Bronchial epithelial cell (primary cell): ENCODE data around the gene PATL1. TPM values are rescaled to one million over a fixed set of nuclear protein-coding genes. Genes with fewer than 3 reads are reported as not detected.

Source experiments
- DNase-seq: peaks from one replicate; pipeline ENCODE4 v3.0.0-alpha.2; 2010; ENCODE audit warnings: low read depth
- FAIRE-seq: peaks from 2 replicates; lab custom pipeline; 2011; peaks lifted over from hg19 to GRCh38; lab: Jason Lieb, UNC
- H3K27me3 ChIP-seq: 2 replicates; pipeline ENCODE4 v1.5.1; 2011; ENCODE audit warnings: low read length; ENCODE audit not compliant: control insufficient read depth, insufficient read depth
- H3K36me3 ChIP-seq: 2 replicates; pipeline ENCODE4 v1.5.1; 2011; ENCODE audit warnings: low read length; ENCODE audit not compliant: control insufficient read depth, insufficient read depth
- H3K4me3 ChIP-seq: 2 replicates; pipeline ENCODE4 v1.5.1; 2011; ENCODE audit warnings: mild to moderate bottlenecking, low read depth, low read length, control low read depth
- CTCF ChIP-seq: IDR thresholded peaks from 2 replicates; pipeline ENCODE4 v1.5.1; 2011; ENCODE audit warnings: mild to moderate bottlenecking, moderate library complexity, low read length, control low read depth, inconsistent platforms; ENCODE audit not compliant: insufficient read depth, severe bottlenecking
- total RNA-seq: library from RNA; depleted of rRNA; stranded (reverse); fragments of >200 nt; gene quantifications from 2 replicates; pipeline ENCODE4 v1.2.1, GENCODE V29; 2014

The PATL1 gene
- total RNA-seq, 1 donor from 2014 or later: 3.7 TPM

GRCh38 chr11:59615637-59616395 lies 53.0 kb downstream of the PATL1 start, which contains the start of gene OSBP:
Gene OSBP (minus strand): TSS chr11:59615774. CDS start chr11:59615664, 110 bp downstream.
- FAIRE-seq: peak; percentile 99
- DNase-seq: peak; percentile 100
- TF ChIP-seq CTCF: no peak
- Histone ChIP-seq H3K4me3 (peak within 1 kb of the TSS; percentile 53), H3K27me3 (no peaks in the 10 kb centered on the region), H3K36me3 (no peaks in the 10 kb centered on the region)

GRCh38 chr11:59615120-59615636 lies 53.7 kb downstream of the PATL1 start:
- Histone ChIP-seq H3K4me3 (peak overlapping the region; percentile 53), H3K27me3 (no peaks in the 10 kb centered on the region), H3K36me3 (peaks cover 2% of the 10 kb centered on the region)
- DNase-seq: peak; percentile 54
- no peak for TF ChIP-seq CTCF
- FAIRE-seq: no peak

- no peaks in the 10 kb centered on the region for H3K27me3 ChIP-seq
- peaks cover 3% of the 10 kb centered on the region for H3K36me3 ChIP-seq
- peak; percentile 11 for DNase-seq
- no peak for TF ChIP-seq CTCF
- no peak for FAIRE-seq
- H3K4me3 ChIP-seq: peak overlapping the region; percentile 53
Measured at GRCh38 chr11:59614277-59615119, 54.3 kb downstream of the PATL1 start.

- DNase-seq: no peak
- TF ChIP-seq CTCF: no peak
- no peak for FAIRE-seq
- peaks cover 13% of the 10 kb centered on the region for H3K36me3 ChIP-seq
- H3K27me3 ChIP-seq: no peaks in the 10 kb centered on the region
- H3K4me3 ChIP-seq: no peak overlapping the region
Measured at GRCh38 chr11:59611570-59612565, 57.0 kb downstream of the PATL1 start.

GRCh38 chr11:59610289-59610688 lies 58.5 kb downstream of the PATL1 start:
- no peak for FAIRE-seq
- H3K36me3 ChIP-seq: peaks cover 16% of the 10 kb centered on the region
- no peak for TF ChIP-seq CTCF

More at GRCh38 chr11:59610289-59610688, 58.5 kb downstream of the PATL1 start:
- no peaks in the 10 kb centered on the region for H3K27me3 ChIP-seq
- DNase-seq: no peak
- H3K4me3 ChIP-seq: no peak overlapping the region
